ELR (cell line): ENCODE data around the gene FOXP4.
"Not testable (repeated sequence)": the region's sequence is repeated elsewhere in the genome, so short reads cannot be mapped to it uniquely, and the experiment has no call there.

Experiments used
- DNase-seq: peaks from one replicate; pipeline ENCODE4 v3.0.0-alpha.2; 2015; ENCODE audit warnings: low read depth

FOXP4 gene

DNA sequence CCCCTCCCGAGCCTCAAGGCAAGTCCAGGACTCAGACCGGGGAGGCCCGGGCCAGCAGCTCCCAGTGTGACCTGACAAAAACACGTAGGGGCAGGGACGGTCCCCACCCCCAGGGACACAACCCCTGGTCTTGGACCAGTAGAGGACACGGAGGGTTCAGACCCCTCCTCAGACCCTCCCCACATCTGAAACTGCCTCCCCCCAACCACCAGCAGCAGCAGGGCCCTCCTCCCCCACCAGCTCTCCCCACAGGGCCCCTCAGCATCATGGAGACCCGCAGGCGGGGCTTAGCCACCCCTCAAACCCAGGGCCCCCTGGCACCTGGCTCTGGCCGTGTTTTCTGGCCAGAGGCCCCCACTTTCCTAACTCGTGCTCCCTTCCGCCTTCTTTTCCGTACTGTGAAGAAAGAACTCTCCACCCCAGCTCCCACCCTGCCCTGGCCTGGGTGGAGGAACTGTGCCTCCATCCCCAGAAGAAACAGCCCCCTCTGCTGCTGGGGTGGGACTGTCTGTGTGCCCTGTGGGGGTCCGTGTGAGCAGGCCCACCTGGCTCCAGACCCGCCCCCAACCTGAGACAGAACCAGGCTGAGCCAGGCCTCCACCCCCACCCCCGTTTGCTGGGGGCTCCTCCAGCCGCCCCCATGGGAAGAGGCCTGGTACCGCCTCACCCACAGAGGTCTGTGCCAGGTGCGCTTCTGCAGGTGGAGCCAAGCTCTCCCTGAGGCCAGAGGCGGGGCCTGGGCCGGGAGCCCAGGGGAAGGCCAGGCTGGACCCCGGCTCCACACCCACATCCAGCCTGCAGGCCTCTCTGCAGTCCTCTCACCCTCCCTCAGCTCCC lies 53.1 kb downstream of the FOXP4 start:
- DNase-seq = no peak

DNA sequence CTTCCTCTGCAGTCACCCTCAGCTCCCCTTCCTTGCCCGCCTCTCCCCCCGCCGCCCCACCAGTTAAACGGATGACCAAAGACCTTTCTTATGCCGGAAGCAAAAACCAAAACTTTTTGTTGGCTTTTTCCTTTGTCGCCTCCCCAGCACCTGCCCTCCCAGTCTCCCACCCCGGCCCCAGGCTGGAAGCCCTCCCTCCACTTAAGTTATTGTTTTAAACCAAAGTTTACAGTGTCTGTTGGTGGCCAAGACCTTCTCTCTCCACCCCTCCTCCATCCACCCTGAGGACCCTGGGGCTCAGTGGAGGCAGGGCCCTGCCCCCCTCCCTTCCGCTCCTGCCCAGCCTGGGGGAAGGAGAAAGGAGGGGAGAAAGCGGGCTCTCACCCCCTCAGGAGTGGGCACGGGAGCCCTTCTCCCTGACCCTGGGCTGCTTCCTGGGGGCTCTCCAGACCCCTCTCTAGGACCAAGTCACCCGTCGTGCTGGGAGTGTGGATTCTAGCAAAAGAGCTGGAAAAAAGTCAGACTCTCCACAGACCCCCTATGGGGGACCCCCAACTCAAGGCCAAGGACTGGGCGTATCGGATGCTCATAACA lies 53.8 kb downstream of the FOXP4 start:
- DNase-seq = no peak

DNA sequence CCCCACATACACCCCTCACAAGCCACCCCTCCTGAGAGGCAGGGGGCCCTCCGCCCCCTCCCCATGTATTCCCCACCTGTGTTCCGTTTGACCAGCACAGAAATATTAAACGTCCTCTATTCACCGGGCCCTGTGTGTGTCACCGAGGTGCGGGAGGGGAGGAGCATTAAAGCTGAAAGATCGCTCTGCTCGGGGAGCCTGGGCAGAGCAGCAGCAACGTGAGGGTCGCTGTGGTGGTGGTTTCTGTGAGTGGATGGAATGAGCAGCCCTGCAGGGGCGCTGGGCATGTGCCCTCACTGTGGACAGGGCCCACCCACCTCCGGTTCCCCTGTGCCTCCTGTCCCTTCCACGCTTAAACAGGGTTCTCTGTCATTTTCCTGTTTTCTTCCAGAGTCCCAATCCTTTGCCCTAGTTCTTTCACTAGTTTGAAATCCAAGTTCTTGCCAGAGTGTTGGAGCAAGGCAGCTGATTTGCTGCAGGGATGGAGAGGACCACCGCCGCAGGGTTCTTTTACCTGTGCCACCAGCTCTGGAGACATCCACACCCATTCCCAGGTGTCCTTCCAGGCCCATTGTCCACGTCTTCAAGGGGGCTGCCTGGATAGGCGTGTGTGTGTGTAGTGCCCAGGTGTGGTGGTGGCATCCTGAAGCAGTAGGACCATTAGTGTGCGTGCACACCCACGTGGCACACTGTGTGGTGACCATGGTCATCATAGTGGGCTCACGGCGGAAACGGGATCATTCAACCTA lies 54.5 kb downstream of the FOXP4 start:
- DNase-seq = no peak

DNA sequence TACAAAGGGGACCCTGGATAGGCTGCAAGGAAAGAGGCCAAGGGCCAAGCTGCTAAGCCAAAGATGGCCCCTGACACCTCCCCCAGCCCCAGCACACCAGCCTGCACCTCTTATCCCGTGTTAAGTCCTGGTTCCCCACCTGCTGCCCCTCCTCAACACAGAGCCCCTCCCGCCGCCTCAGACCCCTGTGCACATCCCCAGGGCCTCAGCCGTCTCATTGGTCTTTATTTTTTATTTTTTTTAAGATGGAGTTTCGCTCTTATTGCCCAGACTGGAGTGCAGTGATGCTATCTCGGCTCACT lies 55.0 kb downstream of the FOXP4 start:
- DNase-seq = no peak

DNA sequence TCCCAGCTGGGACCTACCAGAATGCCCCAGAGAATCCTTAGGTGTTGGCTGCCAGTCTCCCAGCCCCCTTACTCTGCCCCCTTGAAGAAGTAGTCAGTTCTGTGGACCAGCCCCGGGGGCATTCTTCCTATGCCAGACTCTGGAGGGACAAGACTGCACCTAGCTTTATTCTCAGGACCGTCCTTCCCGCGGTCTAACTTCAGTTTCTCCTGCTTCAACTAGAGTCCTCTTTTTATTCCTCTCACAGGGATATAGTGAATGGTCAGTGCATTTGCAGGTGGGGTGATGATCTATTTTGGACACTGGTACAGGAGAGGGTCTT lies 56.2 kb downstream of the FOXP4 start:
- DNase-seq = no peak

DNA sequence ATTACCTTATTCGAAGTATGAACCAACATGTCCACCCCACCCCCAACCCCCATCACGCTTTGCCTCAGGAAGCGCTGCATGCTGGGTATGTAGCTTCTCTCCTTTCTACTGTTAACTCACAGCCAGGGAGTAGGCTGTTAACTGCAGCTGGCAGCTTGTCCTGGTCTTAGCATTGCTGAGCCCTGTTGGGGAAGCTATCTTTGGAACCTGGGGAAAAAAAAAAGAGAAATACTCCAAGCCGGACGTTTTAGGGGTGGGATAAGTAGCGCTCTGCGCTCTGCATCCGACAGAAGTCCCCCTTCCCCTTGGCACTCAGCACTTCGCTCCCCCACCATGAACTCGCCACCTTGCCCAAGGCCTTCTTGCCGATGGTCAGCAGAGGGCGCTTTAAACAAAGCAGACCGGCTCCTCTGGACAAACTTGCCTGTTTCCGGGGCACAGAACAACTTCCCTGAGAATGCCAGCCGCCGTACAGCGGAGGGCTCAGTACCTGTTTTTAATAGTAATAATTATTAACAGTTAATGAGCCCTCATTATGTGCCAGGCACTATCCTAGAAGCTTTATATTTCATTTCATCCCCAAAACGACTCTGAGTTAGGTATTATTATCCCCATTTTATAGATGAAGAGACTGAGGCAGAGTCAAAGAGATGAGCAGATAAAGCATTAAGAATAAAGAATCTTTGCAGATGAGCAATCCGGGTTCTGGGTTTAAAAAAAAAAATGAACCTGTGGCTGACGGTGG lies 56.9 kb downstream of the FOXP4 start:
- peak; percentile 85 for DNase-seq

DNA sequence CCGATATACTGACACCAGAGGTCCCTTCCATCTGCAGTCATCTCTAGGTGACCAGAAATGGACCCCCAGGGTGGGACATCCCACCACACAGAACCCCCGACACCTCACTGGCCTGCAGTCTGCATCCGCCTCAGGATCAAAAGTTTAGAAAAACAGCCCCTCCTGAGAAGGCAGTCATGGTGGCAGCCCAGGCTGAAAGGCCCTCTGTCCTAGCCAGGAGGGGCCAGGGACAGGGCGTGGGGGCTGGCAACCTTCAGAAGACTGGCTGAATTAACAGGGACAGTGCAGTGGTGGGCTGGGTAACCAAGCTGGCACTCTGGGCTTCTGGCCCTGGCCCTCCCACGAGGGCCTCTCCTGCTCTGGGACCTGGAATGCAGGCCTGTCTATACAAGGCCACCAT lies 57.8 kb downstream of the FOXP4 start:
- no peak for DNase-seq

DNA sequence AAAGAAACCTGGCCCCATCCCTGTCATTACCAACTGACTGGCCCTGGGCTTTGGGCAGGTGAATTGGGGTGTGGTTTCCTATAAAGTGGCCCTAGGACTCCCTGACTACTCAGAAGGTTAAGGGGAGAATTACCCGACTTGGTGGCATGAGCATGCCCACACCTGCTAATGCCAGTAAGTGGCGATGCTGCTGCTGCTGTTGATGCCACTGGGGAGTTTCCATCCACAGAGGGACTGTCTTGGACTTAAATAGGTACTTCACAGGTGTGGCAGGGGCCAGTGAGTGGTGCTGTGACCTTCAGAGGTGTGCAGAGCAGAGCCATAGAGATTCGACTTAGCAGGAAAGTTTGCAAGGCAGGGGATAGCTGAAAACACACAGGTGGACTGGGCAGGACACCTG lies 59.5 kb downstream of the FOXP4 start:
- no peak for DNase-seq

DNA sequence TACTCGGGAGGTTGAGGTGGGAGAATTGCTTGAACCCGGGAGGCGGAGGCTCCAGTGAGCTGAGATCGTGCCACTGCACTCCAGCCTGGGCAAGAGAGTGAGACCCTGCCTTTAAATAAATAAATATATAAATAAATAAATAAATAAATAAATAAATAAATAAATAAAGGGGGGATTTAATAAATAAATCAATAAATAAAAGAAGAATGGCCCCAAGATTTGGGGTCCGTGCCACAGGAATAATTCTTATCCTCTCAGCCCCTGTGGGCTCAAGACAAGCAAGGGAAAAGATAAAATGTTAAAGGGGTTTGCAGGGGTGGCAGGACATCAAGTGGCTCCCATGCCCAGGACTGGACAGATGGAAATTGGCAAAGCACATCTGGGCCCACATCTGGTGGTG lies 60.9 kb downstream of the FOXP4 start:
- DNase-seq = no peak

DNA sequence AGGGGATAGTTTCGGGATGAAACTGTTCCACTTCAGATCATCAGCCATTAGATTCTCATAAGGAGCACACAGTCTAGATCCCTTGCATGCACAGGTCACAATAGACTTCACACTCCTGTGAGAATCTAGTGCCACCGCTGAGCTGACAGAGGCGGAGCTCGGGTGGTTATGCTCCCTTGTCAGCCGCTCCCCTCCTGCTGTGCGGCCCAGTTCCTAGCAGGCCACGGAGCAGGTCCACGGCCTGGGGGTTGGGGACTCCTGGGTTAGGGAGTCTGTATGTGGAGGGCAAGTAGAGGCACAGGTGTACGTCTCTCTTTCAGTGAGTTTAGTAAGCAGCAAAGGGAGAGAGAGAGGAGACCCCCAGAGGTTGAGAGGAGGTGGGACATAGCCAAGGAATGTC lies 61.6 kb downstream of the FOXP4 start:
- no peak for DNase-seq

DNA sequence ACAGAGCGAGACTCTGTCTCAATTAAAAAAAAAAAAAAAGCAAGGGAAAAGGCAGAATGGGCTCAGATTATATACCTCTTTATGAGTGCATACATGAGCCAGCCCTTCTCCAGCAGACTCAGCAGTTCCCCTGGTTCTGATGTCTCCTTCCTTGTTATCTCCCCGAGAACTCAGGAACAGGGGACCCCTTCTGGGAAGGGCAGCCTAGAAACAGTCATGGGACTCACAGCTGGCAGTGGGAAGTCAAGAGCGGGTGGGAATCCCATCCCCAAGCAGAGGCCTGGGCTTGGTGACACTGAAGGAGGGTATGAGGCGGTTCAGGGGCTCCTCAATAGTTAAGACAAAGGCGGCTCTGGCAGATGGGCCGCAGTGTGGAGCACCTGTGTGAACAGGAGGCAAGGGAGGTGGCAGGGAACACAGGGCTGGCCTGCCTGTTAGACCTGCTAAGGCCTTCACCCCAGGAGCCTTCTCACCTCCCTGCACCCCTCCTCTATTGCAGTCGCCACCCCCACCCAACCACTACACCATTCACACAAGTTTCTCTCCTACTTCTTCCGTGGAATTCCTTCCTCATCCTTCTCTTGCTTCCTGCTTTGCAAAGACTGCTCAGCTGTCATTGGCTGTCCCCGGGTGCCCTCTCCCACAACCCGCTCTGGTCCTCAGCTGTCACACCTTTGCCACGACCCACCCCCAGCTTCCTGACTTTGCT lies 62.4 kb downstream of the FOXP4 start:
- DNase-seq = no peak

DNA sequence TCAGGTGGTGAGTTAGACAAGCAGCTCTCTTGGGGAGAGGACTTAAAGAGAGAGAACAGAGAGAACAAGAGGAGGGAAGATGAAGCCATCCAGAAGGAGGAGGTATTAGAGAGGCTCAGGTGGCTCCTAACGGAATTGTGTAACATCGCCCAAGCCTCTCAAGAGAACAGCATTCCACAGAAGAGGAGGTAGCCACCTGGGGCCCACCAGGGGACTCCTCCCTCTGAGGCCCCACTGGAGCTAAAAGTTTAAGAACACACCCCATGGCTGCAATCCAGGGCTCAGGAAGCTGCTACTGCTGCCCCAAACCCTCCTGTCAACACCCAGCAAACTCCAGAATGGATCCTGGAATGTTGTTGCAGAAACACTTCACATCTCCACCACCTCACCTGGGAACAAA lies 68.5 kb downstream of the FOXP4 start:
- no peak for DNase-seq

DNA sequence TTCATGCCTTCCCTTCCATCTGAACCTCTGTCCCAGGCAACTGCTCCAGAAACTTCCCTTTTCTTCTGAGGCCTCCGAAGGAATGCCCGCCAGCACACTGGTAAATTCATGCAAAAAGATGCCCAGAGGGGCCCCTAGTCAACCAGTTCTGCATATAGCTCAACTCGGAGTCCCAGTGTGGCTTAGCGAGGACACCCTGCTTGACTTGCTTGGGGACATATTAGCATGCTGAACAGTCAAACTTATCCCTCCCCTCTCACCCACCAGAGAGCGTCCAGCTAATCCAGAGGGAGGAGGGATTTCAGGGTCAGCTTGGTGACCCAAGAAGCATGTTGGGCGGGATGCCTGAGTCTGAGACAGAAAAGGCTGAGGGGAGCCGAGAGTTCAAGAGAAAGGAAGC lies 69.1 kb downstream of the FOXP4 start:
- no peak for DNase-seq

DNA sequence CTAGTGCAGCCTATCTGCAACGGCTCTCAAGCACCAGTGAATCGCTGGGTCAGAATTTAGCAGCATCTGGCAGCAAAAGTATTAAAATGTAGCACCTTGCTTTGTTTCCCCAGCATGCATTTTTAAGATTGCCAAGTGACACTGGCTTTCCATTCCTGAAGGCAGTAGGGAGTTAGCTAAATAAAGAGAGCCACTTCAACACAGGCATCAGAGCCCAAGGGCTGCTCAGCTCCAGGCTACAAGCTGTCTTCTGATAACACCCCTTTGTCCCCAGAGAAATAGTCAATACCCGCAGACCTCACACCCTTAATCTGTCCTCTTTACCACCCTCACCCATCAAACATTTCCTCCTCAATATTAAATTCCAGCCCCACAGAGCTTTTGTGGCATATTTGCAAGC lies 72.4 kb downstream of the FOXP4 start:
- no peak for DNase-seq

DNA sequence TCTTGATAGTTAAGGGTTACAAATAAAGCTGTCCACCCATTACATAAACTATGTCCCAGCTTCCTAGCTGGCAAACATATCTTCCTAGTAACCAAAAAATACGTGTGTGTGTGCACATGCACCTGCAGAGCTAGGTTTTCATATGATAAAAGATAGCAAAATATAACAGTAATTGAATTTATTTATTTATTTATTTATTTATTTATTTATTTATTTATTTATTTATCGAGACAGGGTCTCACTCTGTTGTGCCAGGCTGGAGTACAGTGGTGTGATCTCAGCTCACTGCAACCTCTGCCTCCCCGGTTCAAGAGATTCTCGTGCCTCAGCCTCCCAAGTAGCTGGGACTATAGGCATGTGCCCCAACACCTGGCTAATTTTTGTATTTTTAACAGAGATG lies 73.0 kb downstream of the FOXP4 start:
- not testable (repeated sequence) for DNase-seq

DNA sequence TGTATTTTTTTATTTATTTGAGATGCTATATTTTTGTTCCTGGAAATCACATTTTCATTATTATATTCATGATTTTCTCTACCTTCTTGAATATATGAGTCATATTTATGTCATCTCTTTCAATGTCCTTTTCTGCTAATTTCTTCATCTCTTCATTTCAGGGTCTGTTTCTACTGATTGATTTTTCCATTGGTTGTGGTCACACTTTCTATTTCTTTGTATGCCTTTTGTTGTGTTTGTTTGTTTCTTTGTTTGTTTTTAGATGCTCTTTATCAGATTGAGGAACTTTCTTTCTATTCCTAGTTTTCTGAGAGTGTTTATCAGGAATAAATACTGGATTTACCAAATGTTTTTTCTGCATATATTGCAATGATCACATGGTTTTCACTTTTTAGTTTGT lies 75.2 kb downstream of the FOXP4 start:
- no peak for DNase-seq

DNA sequence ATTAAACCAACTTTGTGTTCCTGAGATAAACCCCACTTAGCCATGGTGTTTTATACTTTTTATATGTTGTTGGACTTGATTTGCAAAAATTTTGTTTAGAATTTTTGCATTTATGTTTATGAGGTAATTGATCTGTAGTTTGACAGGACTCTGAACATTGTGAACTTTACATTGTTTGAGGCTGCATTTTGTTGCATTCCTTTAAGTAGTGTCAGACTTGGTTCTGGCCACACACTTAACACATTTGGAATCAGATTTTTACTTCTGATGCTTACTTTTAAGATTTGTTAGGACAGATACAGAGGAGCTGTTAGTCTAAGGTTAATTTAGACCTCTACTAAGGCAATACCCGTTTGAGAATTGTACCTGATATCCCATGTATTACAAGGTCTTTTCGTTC lies 75.6 kb downstream of the FOXP4 start:
- no peak for DNase-seq

DNA sequence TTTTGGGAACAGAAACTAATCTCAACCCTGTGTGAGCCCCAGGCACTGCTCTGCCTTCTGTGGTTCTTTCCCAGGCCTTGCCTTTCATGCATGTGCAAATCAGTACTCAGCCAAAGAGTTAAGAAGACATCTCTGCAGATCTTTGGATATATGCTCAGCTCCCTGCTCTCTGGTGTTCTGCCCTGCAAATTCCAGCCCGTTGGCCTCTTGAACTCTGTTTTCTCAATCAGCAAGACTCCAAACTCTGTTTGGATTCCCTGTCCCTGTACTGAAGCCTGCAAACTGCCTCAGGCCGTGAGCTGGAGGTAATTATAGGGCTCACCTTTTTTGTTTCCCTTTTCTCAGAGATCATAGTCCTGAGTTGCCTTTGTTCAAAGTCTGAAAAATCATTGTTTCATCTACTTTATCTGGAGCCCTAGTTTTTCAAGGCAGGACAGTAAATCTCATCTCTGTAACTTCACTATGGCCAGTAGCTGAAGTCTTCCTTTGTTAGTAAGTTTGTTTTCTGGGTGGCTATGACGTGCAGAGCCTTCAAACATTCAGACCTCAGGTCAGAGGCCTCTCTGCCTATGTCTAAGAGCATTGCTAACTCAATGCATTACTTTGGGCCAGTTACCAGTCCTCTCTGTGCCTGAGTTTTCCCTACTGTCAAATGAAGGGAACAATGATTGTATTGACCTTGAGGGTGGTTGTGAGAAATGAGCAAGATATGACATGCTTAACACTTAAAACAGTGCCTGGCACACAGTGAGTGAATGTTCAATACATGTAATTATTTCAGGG lies 76.2 kb downstream of the FOXP4 start:
- no peak for DNase-seq

DNA sequence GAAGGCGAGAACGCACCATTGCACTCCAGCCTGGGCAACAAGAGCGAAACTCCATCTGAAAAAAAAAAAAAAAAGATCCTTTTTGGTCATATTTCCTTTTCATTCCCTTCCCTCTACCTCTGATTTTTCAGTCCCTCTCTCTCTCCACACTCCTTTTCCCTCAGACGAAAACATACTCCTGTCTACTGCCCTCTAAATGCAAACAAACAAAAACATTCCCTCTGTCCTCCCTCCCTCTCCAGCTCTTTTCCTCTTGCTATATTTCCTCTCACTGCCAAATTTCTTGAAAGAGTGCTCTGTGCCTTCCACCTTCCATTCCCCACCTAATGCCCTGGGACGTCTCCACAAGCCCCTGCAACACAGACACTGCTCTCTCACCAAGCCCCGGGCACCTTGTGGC lies 77.1 kb downstream of the FOXP4 start:
- no peak for DNase-seq

DNA sequence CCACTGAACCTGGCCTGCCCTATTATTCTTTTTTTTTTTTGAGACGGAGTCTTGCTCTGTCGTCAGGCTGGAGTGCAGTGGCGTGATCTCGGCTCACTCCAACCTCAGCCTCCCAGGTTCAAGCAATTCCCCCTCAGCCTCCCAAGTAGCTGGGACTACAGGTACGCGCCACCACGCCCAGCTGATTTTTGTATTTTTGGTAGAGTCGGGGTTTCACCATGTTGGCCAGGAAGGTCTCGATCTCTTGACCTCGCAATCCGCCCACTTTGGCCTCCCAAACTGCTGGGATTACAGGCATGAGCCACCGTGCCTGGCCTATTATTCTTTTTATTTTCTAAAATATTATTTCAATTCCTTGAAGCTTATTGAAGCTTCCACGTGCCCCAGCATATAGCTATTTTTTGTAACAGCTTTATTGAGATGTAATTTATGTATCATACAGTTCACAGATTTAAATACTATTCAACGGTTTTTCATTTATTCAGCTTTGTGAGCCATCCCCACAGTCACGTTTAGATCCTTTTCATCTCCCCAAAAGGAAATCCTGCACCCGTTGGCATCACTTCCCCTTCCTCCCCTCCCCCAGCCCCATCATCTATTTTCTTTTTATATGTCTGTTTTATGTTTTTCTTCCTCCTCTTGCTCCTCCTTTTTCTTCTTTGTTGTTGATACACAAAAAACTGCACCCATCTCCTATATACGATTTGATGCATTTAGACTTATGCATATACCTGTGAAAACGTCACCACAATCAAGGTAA lies 78.6 kb downstream of the FOXP4 start:
- DNase-seq = no peak

DNA sequence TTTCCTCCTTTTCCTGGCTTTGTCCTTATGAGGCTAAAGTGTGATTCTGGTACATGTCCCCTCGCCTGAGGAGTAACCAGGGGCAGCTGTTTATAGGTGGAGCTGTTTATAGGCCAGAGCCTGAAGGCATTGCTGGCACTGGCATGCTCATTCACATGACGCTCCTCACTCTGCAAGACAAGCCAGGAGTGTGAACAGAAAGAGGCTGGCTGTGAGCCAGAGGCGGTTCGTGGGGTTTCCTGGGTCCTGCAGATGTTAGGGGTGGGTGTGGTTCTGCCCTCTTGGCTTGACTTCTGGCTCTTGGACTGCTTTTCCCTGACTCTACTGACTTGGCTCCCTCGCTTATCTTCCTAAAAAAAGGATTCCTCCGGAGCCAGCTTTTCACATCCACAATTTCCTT lies 79.3 kb downstream of the FOXP4 start:
- no peak for DNase-seq
